ENCODE results near the gene LRRTM2.
A peak's percentile ranks its signal among the peaks of the same experiment; 100 is the strongest.

The LRRTM2 gene

DNA sequence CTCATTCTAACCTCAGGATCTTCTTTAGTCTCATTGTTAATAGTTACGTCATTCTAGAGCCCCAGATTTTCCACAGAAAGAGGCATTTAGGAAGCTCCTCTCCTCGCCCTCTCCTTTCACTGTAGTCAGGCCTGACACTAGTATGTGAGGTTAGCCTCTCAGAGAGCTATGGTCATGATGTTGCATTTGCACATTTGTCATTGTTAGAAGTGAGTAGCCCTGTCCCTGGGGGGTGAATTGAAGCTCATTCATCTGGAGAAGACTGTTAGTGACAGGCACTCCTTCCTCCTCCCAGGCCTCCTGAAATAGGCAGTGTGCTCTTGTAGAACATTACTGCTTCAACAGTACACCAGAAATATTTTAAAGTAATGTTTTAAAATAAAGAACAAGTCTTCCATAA is 26.6 kb upstream of the LRRTM2 start:
- Mint-ChIP-seq H3K36me3 (peaks cover 55 to 77% of the 10 kb centered on the region in 2 donors), H3K4me3 (no peak overlapping the region), H3K27me3 (no peaks in the 10 kb centered on the region), H3K27ac (no peak overlapping the region), H3K4me1 (peaks cover 13 to 37% of the 10 kb centered on the region in 2 donors), H3K9me3 (peaks cover 0 to 3% of the 10 kb centered on the region in 2 donors)
- DNase-seq (no peak), ATAC-seq (replicated peaks) (peak in 1 of 2 donors; percentile 55)

DNA sequence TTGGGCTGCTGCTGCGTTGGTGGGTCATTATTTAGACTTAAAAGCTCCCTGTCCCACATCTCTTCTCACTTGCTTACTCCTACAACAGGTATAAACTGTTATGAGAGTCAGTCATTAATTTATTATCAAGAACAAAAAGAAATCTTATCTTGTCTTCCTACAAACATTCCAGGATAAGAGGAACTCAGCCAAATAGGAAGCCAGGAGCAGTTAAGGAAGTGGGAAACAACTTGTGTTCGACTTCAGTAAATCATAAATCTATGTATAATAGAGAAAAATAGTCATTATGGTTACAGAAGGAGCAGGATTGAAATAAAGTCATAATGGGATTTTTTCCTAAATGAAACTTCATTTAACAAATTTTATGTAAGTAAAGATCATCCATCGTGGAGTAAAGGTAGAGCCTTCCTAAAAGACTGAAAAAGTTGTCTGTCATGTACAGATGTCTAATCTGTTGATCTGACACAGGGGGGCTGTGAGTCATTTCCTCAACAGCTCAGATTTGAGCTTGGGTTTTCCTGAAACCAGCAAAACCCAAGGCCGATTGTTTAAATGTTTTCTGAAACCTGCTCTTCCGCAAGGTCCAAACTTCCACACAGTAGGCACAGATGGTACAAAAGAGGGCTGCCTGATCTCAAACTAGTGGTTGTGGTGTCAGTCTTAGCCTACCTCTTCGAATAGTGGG is 25.3 kb upstream of the LRRTM2 start:
- Mint-ChIP-seq H3K27me3 (no peaks in the 10 kb centered on the region), H3K4me1 (peaks cover 13 to 37% of the 10 kb centered on the region in 2 donors), H3K9me3 (peaks cover 0 to 3% of the 10 kb centered on the region in 2 donors), H3K4me3 (no peak overlapping the region), H3K36me3 (peaks cover 56 to 73% of the 10 kb centered on the region in 2 donors), H3K27ac (no peak overlapping the region)
- DNase-seq = no peak
- ATAC-seq (replicated peaks) = no peak

DNA sequence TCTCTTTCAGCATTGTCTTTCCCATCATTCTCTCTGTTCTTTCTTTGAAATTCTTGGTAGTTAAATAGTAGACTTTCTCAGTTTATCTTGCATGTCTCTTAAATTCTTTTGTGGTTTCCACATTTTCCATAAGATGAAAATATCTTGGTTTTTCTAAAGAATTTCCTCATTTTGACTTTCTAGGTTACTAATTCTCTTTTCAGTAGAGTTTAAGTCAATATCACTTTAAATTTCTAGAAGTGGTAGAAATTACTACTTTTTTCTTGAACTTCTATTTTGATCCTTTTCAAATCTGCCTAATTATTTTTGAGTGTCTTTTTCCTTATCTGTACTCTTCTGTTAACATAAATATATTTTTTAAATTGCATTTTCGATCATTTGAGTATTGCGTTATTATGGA is 23.6 kb upstream of the LRRTM2 start:
- Mint-ChIP-seq H3K4me1 (peaks cover 15 to 43% of the 10 kb centered on the region in 2 donors), H3K27ac (no peak overlapping the region)

DNA sequence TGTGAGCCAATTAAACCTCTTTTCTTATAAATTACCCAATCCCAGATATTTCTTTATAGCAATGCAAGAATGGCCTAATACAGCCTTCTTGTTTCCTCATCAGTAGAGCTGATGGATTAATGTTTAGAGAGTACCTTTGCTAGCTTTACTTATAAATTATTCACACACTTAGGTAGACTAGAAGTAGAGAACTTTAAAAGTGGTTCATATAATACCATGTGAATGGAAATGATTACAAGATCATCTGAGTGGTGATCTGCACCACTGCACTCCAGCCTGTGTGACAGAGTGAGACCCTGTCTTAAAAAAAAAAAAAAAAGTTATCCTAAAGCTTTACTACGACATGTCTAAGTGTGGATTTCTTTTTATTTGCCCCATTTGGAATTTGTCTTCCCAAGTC is 23.2 kb upstream of the LRRTM2 start:
- no peak for DNase-seq
- peaks cover 0 to 4% of the 10 kb centered on the region in 2 donors for H3K9me3 Mint-ChIP-seq
- ATAC-seq (replicated peaks) = peak; percentile 78 to 85
- H3K4me3 Mint-ChIP-seq = peak overlapping the region; percentile 14 to 16
- no peak overlapping the region for H3K27ac Mint-ChIP-seq
- H3K4me1 Mint-ChIP-seq = peaks cover 15 to 43% of the 10 kb centered on the region in 2 donors
- H3K36me3 Mint-ChIP-seq = peaks cover 53 to 71% of the 10 kb centered on the region in 2 donors
- H3K27me3 Mint-ChIP-seq = no peaks in the 10 kb centered on the region

More for the DNA sequence above, 23.6 kb upstream of the LRRTM2 start:
- peak overlapping the region; percentile 5 to 8 for H3K4me3 Mint-ChIP-seq
- ATAC-seq (replicated peaks) (peak; percentile 15 to 31), DNase-seq (no peak)
- H3K36me3 Mint-ChIP-seq = peaks cover 57 to 75% of the 10 kb centered on the region in 2 donors
- peaks cover 0 to 4% of the 10 kb centered on the region in 2 donors for H3K9me3 Mint-ChIP-seq
- H3K27me3 Mint-ChIP-seq = no peaks in the 10 kb centered on the region

DNA sequence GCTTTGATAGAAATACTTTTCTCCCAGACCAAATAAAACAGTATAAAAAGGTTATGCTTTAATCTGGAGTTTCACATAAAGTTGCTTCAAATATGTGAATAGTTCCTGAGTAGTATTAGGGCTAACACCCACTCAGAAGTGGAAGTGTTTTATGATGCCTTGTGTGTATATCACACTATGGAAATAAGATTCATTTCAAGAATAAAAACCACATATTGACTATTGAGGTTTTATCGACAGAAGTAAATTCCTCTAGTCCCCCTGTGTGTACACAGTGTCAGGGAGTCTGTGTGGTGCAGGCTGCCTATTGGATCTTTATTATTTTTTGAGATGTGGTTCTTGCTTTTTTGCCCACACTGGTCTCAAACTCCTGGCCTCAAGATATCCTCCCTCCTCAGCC is 20.8 kb upstream of the LRRTM2 start:
- ATAC-seq (replicated peaks) (peak in 1 of 2 donors; percentile 26), DNase-seq (no peak)
- peaks cover 56 to 64% of the 10 kb centered on the region in 2 donors for H3K36me3 Mint-ChIP-seq
- H3K4me1 Mint-ChIP-seq = peaks cover 10 to 33% of the 10 kb centered on the region in 2 donors
- no peaks in the 10 kb centered on the region for H3K27me3 Mint-ChIP-seq
- H3K27ac Mint-ChIP-seq = no peak overlapping the region
- H3K9me3 Mint-ChIP-seq = peaks cover 3 to 6% of the 10 kb centered on the region in 2 donors
- no peak overlapping the region for H3K4me3 Mint-ChIP-seq

DNA sequence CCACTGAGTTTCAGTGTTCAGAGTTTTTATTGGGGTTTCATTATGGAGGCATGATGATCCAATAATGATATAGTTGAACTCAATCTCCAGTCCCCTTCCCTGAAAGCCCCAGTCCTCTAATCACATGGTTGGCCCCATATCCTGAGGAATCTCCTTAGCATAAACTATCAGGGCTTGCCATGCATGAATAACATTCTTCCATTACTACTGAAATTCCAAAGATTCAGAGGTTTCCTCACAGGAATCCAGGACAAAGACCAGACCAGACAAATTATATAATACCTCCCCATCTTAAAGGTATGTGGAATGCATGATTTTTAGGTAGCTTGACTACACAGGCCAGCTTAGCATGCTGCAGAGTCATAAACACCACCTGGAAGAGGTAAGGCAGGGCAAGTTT is 15.5 kb upstream of the LRRTM2 start:
- peaks cover 2 to 6% of the 10 kb centered on the region in 2 donors for H3K4me1 Mint-ChIP-seq
- peaks cover 12 to 14% of the 10 kb centered on the region in 2 donors for H3K9me3 Mint-ChIP-seq
- H3K36me3 Mint-ChIP-seq = peaks cover 59 to 60% of the 10 kb centered on the region in 2 donors
- ATAC-seq (replicated peaks) (no peak), DNase-seq (no peak)
- H3K4me3 Mint-ChIP-seq = no peak overlapping the region
- H3K27ac Mint-ChIP-seq = no peak overlapping the region
- H3K27me3 Mint-ChIP-seq = no peaks in the 10 kb centered on the region

DNA sequence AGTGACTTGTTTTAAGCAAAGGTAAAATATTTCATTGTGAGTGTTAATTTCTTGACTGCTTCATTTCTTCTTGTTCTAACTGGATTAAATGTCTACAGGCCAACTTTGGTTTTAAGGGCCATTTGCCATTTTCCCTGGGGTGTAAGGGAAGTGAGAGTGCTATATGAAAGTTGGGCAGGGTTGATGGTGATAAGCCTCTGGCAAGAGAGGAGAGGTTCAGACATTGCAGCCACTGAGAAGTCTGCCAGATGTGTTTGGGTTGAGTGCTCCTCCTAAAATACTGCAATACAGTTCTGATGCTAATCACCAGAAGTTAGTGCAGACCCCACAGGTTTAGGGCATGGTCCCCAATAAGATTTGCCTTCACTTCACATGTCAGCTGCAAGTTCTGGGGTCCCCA is 14.9 kb upstream of the LRRTM2 start:
- no peak overlapping the region for H3K27ac Mint-ChIP-seq
- no peak overlapping the region for H3K4me3 Mint-ChIP-seq
- peaks cover 12 to 14% of the 10 kb centered on the region in 2 donors for H3K9me3 Mint-ChIP-seq
- DNase-seq (no peak), ATAC-seq (replicated peaks) (no peak)
- H3K27me3 Mint-ChIP-seq = no peaks in the 10 kb centered on the region
- H3K4me1 Mint-ChIP-seq = peaks cover 1 to 2% of the 10 kb centered on the region in 2 donors
- H3K36me3 Mint-ChIP-seq = peaks cover 57% of the 10 kb centered on the region in 2 donors

DNA sequence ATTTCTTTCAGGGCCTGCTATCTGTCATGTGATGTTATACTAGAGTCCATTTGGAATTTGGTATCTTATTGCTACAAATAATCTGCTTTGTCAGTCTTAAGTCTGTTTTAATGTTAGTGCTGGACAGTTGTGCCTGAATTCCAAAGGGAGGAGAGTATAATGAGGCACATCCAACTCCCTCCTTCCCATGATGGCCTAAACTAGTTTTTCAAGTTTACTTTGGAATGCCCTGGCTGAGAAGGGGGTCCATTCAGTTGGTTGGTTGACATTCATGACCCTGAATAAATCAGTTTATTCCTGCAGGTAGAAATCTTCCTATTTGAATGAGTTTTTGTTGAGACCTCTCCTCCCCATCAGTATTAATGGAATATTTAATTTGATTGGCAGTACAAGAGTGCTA is 9.4 kb upstream of the LRRTM2 start:
- no peak for ATAC-seq (replicated peaks)
- Mint-ChIP-seq H3K9me3 (peaks cover 2% of the 10 kb centered on the region in 2 donors), H3K4me3 (no peak overlapping the region), H3K27me3 (no peaks in the 10 kb centered on the region), H3K4me1 (peaks cover 14 to 22% of the 10 kb centered on the region in 2 donors), H3K36me3 (peaks cover 29 to 43% of the 10 kb centered on the region in 2 donors), H3K27ac (no peak overlapping the region)
- no peak for DNase-seq

DNA sequence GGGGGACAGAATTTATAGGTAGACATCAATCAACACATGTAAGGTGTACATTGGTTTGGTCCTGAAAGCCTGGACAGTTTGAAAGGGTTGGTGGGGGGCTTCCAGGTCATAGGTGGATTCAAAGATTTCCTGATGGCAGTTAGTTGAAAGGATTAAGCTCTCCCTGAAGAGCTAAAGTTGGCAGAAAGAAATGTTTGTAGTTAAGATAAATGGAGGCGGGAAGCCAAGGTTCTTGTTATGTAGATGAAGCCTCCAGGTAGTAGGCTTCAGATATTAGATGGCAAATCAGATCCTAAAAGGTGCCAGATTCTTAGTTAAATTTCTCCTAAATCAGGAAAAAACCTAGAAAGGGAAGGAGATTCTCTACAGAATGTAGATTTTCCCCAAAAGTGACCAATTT is 9.0 kb upstream of the LRRTM2 start:
- ATAC-seq (replicated peaks) (no peak), DNase-seq (no peak)
- Mint-ChIP-seq H3K27ac (no peak overlapping the region), H3K9me3 (peaks cover 0 to 1% of the 10 kb centered on the region in 2 donors), H3K27me3 (no peaks in the 10 kb centered on the region), H3K36me3 (peaks cover 31 to 42% of the 10 kb centered on the region in 2 donors), H3K4me3 (no peak overlapping the region), H3K4me1 (peaks cover 14 to 22% of the 10 kb centered on the region in 2 donors)

DNA sequence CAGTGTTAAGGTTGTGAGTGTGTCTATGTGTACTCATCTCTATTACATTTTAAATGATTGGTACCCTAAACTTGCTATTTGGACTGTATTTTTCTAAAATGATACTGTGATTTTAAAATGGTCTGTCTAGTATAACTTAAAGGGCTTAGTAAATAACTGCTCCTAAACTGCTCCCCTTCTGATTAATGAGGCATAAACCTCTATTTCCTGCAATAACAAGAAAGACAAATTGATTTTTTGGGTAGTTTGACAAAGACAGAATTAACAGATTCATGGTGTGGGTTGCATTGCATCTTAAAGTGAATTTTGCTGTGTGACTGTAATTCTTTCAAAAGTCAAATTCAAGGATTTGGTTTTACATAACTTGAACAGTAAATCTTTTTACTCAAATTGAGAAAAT is 8.1 kb upstream of the LRRTM2 start:
- DNase-seq (no peak), ATAC-seq (replicated peaks) (no peak)
- peaks cover 0 to 1% of the 10 kb centered on the region in 2 donors for H3K9me3 Mint-ChIP-seq
- H3K27ac Mint-ChIP-seq = no peak overlapping the region
- H3K4me3 Mint-ChIP-seq = no peak overlapping the region
- H3K4me1 Mint-ChIP-seq = peaks cover 14 to 22% of the 10 kb centered on the region in 2 donors
- no peaks in the 10 kb centered on the region for H3K27me3 Mint-ChIP-seq
- peaks cover 25 to 34% of the 10 kb centered on the region in 2 donors for H3K36me3 Mint-ChIP-seq

DNA sequence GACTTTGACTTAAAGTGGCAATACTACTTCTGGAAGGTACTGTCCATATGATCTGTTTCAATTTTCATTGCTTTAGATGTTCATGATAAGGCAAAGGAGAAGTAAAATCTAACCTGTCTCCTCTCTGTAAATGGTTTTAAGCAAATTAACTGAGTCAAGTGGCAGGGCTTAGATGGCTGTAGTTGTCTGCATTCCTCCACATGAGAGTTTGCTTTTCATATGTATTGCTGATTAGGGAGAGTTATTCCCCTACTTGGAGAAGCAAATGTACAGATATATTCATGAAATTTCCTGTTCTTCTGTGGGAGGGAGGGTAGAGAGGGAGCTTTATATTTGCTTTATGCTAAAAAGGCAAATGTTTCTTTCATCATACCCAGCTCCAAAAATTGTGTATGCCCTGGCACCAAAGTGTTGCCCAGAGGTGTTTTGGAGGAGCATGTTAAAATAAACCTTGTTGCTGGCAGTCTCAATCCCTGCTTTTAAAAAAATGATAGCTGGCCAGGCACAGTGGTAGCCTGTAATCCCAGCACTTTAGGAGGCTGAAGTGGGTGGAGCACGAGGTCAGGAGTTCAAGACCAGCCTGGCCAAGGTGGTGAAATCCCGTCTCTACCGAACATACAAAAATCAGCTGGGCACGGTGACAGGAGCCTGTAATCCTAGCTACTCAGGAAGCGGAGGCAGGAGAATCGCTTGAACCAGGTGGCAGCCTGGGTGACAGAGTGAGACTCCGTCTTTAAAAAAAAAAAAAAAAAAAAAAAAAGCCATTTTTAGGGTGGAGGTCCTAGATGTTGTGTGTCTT is 3.5 kb upstream of the LRRTM2 start:
- Mint-ChIP-seq H3K36me3 (peaks cover 23 to 35% of the 10 kb centered on the region in 2 donors), H3K27me3 (no peaks in the 10 kb centered on the region), H3K4me3 (no peak overlapping the region), H3K27ac (no peak overlapping the region), H3K9me3 (peaks cover 4 to 5% of the 10 kb centered on the region in 2 donors), H3K4me1 (peaks cover 14 to 27% of the 10 kb centered on the region in 2 donors)
- ATAC-seq (replicated peaks) (no peak), DNase-seq (no peak)

DNA sequence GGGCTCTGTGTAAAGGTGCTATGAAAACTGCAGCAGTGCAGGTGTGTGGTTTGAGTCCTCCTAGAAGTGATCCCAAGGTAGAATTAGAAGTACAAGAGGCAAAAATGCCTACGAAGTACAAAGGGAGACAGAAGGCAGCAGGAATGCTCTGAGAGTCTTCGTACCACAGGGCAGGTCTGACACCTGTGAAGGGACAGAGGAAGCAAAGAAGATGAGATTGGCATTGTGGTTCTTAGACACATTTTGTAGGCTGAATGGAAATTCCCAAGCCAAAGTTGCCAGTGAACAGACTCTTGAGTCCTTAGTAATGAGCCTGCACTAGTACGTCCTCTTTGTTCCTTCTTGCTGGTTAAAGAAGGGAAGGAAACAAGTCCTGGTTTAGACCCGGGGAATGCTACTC is 1.7 kb upstream of the LRRTM2 start:
- H3K27ac Mint-ChIP-seq = no peak overlapping the region
- DNase-seq = no peak
- no peak overlapping the region for H3K4me3 Mint-ChIP-seq
- H3K9me3 Mint-ChIP-seq = peaks cover 4 to 5% of the 10 kb centered on the region in 2 donors
- H3K4me1 Mint-ChIP-seq = peaks cover 11 to 26% of the 10 kb centered on the region in 2 donors
- peaks cover 24 to 38% of the 10 kb centered on the region in 2 donors for H3K36me3 Mint-ChIP-seq
- H3K27me3 Mint-ChIP-seq = no peaks in the 10 kb centered on the region
- ATAC-seq (replicated peaks) = no peak

DNA sequence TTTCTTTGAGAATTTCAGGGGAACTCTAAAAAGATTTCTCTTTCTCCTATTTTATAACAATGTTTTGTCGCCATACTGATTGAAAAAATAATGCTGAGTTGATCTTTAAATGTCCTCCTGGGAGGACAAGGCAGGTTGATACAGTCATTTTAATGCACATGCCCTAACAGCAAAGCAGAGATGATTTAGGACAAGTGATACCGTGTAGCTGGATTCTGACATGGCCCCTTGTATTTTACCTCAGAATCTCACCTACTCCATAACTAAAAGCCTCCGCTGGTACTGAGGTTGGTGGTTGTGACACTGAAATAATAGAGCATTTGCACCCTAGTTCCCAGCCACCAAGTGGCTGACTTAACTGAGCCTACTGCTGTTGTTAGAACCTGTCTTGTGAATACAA is 811 bp upstream of the LRRTM2 start:
- Mint-ChIP-seq H3K27ac (no peak overlapping the region), H3K4me1 (peaks cover 11 to 22% of the 10 kb centered on the region in 2 donors), H3K36me3 (peaks cover 25 to 40% of the 10 kb centered on the region in 2 donors), H3K27me3 (no peaks in the 10 kb centered on the region), H3K4me3 (no peak overlapping the region), H3K9me3 (peaks cover 4 to 5% of the 10 kb centered on the region in 2 donors)
- ATAC-seq (replicated peaks) = no peak
- no peak for DNase-seq

DNA sequence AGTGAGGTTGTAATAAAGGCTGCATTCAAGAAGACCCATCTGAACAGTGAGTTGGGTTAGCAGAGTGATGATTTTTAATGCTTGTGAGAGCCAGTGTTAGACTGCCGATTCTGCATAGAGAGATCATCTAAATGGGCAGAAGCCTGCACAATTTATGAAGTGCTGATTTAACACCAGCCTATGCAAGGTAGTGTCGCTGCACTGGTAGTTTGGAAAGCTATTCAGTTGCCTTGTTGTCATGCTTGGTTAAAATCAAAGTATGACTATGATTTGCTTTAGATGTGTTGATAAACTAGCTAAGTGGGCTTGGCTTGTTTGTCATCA is 379 bp upstream of the LRRTM2 start:
- ATAC-seq (replicated peaks) (no peak), DNase-seq (no peak)
- Mint-ChIP-seq H3K27ac (no peak overlapping the region), H3K36me3 (peaks cover 25 to 36% of the 10 kb centered on the region in 2 donors), H3K4me1 (peaks cover 11 to 22% of the 10 kb centered on the region in 2 donors), H3K27me3 (no peaks in the 10 kb centered on the region), H3K9me3 (peaks cover 4 to 5% of the 10 kb centered on the region in 2 donors), H3K4me3 (no peak overlapping the region)

DNA sequence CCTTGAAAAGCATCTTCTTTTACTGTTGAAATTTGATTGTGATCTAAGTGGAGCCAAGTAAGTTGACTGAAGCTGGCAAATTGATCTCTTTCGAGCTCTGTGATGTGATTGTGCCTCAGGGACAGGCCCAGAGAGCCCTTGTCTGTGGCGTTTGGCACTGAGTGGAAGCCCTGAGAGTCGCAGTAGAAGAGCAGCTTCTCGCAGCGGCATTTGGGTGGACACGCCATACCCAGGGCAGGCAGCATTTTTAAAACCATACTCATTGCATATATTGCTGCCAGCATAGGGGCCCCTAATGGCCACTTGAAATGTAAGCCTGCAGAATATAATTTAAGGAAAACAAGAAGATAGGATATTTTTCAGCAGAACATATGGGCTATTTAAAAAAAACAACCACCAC is 894 bp downstream of the LRRTM2 start:
- Mint-ChIP-seq H3K36me3 (peaks cover 22 to 27% of the 10 kb centered on the region in 2 donors), H3K4me1 (peaks cover 9 to 28% of the 10 kb centered on the region in 2 donors), H3K27me3 (no peaks in the 10 kb centered on the region), H3K27ac (no peak overlapping the region), H3K4me3 (no peak overlapping the region), H3K9me3 (peaks cover 3 to 5% of the 10 kb centered on the region in 2 donors)
- DNase-seq (no peak), ATAC-seq (replicated peaks) (no peak)
